DOHH2 (cell line): ENCODE measurements around the gene ADAMTS1.

Experiments
- H3F3A ChIP-seq: fragments of 200-600 bp; sonication (generic), shearing (Covaris generic); 2 replicates; pipeline ENCODE4 v1.6.0; 2016; ENCODE audit warnings: antibody characterized with exemption, mild to moderate bottlenecking; ENCODE audit not compliant: control insufficient read depth, insufficient read depth
- H3K27ac ChIP-seq: fragments of 200-600 bp; sonication (generic); 2 replicates; pipeline ENCODE4 v1.5.1; 2014; ENCODE audit warnings: low read depth, mild to moderate bottlenecking, low read length, moderate library complexity
- H3K27me3 ChIP-seq: fragments of 200-600 bp; sonication (generic); 2 replicates; pipeline ENCODE4 v1.6.1; 2014; ENCODE audit warnings: mild to moderate bottlenecking, low read length, mixed read lengths; ENCODE audit not compliant: control insufficient read depth
- H3K36me3 ChIP-seq: fragments of 200-600 bp; sonication (generic); 2 replicates; pipeline ENCODE4 v1.6.1; 2014; ENCODE audit warnings: mild to moderate bottlenecking, low read length, moderate library complexity, mixed read lengths; ENCODE audit not compliant: control insufficient read depth
- H3K4me1 ChIP-seq: fragments of 200-600 bp; sonication (generic); 2 replicates; pipeline ENCODE4 v1.6.1; 2014; ENCODE audit warnings: mild to moderate bottlenecking, low read length, mixed read lengths; ENCODE audit not compliant: control insufficient read depth
- H3K4me2 ChIP-seq: fragments of 200-600 bp; sonication (generic); 2 replicates; pipeline ENCODE4 v1.6.0; 2014; ENCODE audit warnings: mild to moderate bottlenecking, low read length, moderate library complexity
- H3K4me3 ChIP-seq: fragments of 200-600 bp; sonication (generic); 2 replicates; pipeline ENCODE4 v1.5.1; 2014; ENCODE audit warnings: mild to moderate bottlenecking, low read length, mixed read lengths
- H3K79me2 ChIP-seq: fragments of 200-600 bp; sonication (generic); 2 replicates; pipeline ENCODE4 v1.6.1; 2014; ENCODE audit warnings: mild to moderate bottlenecking, low read length, mixed read lengths; ENCODE audit not compliant: control insufficient read depth
- H3K9me2 ChIP-seq: fragments of 200-600 bp; sonication (generic); replicated peaks from 2 replicates; pipeline ENCODE4 v1.6.1; 2014; ENCODE audit warnings: mild to moderate bottlenecking, low read length, mixed read lengths; ENCODE audit not compliant: control insufficient read depth
- H3K9me3 ChIP-seq: fragments of 200-600 bp; sonication (generic); 2 replicates; pipeline ENCODE4 v1.6.1; 2014; ENCODE audit warnings: antibody characterized with exemption, low read length, mixed read lengths; ENCODE audit not compliant: control insufficient read depth, insufficient read depth
- H4K20me1 ChIP-seq: fragments of 200-600 bp; sonication (generic); 2 replicates; pipeline ENCODE4 v1.6.0; 2014; ENCODE audit warnings: low read depth, mild to moderate bottlenecking, antibody characterized with exemption, low read length, moderate library complexity; ENCODE audit not compliant: control insufficient read depth, insufficient read depth
- EZH2phosphoT487 ChIP-seq: fragments of 200-600 bp; sonication (generic); IDR thresholded peaks from 2 replicates; pipeline ENCODE4 v1.6.1; 2017; ENCODE audit warnings: borderline replicate concordance, mild to moderate bottlenecking, antibody characterized with exemption, low read length, moderate library complexity, mixed read lengths
- TF ChIP-seq, protein P1 (sequence below): fragments of 200-600 bp; sonication (generic); IDR thresholded peaks from one replicate; pipeline ENCODE4 v1.5.1; 2014; ENCODE audit warnings: antibody characterized with exemption, mild to moderate bottlenecking, low read depth, low read length; ENCODE audit not compliant: poor library complexity, severe bottlenecking

The ADAMTS1 gene

DNA sequence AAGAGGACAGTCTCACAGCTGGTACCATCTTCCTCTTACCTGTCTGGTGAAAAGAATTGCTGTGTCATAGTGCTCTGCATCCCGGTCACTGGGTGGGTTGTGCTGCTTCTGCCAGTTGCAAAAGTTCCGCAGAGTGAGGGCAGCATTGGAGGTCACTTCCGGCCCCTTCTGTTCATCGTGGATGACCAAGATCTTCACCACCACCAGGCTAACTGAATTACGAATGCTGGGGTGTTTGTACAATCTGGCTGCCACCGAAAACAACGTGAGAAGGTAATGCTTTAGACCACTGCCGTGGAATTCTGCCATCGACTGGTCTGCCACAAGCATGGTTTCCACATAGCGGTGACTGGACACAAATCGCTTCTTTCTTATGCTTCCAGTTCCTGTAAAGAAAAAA, 2.9 kb downstream of the ADAMTS1 start:
- no peaks in the 10 kb centered on the region for H3K79me2 ChIP-seq
- no peaks in the 10 kb centered on the region for H3K36me3 ChIP-seq
- H3K4me2 ChIP-seq = no peak overlapping the region
- H3F3A ChIP-seq = no peaks in the 10 kb centered on the region
- H3K27me3 ChIP-seq = no peaks in the 10 kb centered on the region
- no peaks in the 10 kb centered on the region for H3K4me1 ChIP-seq
- no peaks in the 10 kb centered on the region for H4K20me1 ChIP-seq
- TF ChIP-seq EZH2phosphoT487 = no peak
- TF ChIP-seq, protein P1, sequence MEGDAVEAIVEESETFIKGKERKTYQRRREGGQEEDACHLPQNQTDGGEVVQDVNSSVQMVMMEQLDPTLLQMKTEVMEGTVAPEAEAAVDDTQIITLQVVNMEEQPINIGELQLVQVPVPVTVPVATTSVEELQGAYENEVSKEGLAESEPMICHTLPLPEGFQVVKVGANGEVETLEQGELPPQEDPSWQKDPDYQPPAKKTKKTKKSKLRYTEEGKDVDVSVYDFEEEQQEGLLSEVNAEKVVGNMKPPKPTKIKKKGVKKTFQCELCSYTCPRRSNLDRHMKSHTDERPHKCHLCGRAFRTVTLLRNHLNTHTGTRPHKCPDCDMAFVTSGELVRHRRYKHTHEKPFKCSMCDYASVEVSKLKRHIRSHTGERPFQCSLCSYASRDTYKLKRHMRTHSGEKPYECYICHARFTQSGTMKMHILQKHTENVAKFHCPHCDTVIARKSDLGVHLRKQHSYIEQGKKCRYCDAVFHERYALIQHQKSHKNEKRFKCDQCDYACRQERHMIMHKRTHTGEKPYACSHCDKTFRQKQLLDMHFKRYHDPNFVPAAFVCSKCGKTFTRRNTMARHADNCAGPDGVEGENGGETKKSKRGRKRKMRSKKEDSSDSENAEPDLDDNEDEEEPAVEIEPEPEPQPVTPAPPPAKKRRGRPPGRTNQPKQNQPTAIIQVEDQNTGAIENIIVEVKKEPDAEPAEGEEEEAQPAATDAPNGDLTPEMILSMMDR = no peak
- H3K9me3 ChIP-seq = no peaks in the 10 kb centered on the region; the same call in 1 of the 2 replicates
- no peak overlapping the region for H3K27ac ChIP-seq
- no peak overlapping the region for H3K4me3 ChIP-seq
- no peaks in the 10 kb centered on the region for H3K9me2 ChIP-seq

- H3F3A ChIP-seq = no peaks in the 10 kb centered on the region
- no peaks in the 10 kb centered on the region for H3K36me3 ChIP-seq
- no peak overlapping the region for H3K4me2 ChIP-seq
- H3K27ac ChIP-seq = no peak overlapping the region
- no peaks in the 10 kb centered on the region for H4K20me1 ChIP-seq
- H3K4me3 ChIP-seq = no peak overlapping the region
- TF ChIP-seq, protein P1 = no peak
- no peak for TF ChIP-seq EZH2phosphoT487
- H3K9me3 ChIP-seq = no peaks in the 10 kb centered on the region; the same call in 1 of the 2 replicates
- H3K9me2 ChIP-seq = no peaks in the 10 kb centered on the region
- no peaks in the 10 kb centered on the region for H3K79me2 ChIP-seq
- no peaks in the 10 kb centered on the region for H3K4me1 ChIP-seq
- H3K27me3 ChIP-seq = no peaks in the 10 kb centered on the region
These were observed 4.3 kb downstream of the ADAMTS1 start for GRCh38 chr21:26840912-26841311.

DNA sequence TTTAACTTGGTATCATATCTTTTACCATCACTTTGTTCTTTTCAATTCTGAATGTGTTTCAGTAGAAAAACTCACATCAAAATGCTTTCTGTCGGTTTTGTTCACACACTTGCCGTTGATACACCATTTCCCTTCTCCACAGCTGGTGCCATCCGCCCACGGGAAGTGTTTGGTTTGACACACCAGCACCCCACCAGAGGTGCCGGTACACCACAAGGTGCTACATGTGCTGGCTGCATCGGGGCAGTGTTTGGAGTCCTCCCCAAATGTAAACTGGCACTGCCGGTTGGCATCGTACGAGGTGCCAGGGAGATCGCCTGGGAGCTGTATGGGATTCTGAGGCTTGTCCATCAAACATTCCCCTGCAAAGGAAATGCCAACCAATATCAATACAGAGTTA, 5.0 kb downstream of the ADAMTS1 start:
- no peaks in the 10 kb centered on the region for H3F3A ChIP-seq
- no peak overlapping the region for H3K4me2 ChIP-seq
- no peak overlapping the region for H3K27ac ChIP-seq
- H3K4me1 ChIP-seq = no peaks in the 10 kb centered on the region
- H3K36me3 ChIP-seq = no peaks in the 10 kb centered on the region
- H3K79me2 ChIP-seq = no peaks in the 10 kb centered on the region
- no peaks in the 10 kb centered on the region for H4K20me1 ChIP-seq
- no peaks in the 10 kb centered on the region; the same call in 1 of the 2 replicates for H3K9me3 ChIP-seq
- H3K4me3 ChIP-seq = no peak overlapping the region
- no peaks in the 10 kb centered on the region for H3K9me2 ChIP-seq
- no peaks in the 10 kb centered on the region for H3K27me3 ChIP-seq
- no peak for TF ChIP-seq EZH2phosphoT487

GRCh38 chr21:26837539-26837938, 7.7 kb downstream of the ADAMTS1 start:
- no peaks in the 10 kb centered on the region for H4K20me1 ChIP-seq

More at GRCh38 chr21:26837539-26837938, 7.7 kb downstream of the ADAMTS1 start:
- Histone ChIP-seq H3K79me2 (no peaks in the 10 kb centered on the region), H3K4me2 (no peak overlapping the region), H3K9me3 (peaks cover 12% of the 10 kb centered on the region; the same call in 1 of the 2 replicates), H3K9me2 (no peaks in the 10 kb centered on the region), H3K4me3 (no peak overlapping the region), H3K27me3 (no peaks in the 10 kb centered on the region), H3K36me3 (no peaks in the 10 kb centered on the region), H3K27ac (no peak overlapping the region), H3F3A (no peaks in the 10 kb centered on the region), H3K4me1 (no peaks in the 10 kb centered on the region)
- TF ChIP-seq, protein P1 = no peak
- no peak for TF ChIP-seq EZH2phosphoT487
